ENCODE data around the gene CPN2.

CPN2 gene

DNA sequence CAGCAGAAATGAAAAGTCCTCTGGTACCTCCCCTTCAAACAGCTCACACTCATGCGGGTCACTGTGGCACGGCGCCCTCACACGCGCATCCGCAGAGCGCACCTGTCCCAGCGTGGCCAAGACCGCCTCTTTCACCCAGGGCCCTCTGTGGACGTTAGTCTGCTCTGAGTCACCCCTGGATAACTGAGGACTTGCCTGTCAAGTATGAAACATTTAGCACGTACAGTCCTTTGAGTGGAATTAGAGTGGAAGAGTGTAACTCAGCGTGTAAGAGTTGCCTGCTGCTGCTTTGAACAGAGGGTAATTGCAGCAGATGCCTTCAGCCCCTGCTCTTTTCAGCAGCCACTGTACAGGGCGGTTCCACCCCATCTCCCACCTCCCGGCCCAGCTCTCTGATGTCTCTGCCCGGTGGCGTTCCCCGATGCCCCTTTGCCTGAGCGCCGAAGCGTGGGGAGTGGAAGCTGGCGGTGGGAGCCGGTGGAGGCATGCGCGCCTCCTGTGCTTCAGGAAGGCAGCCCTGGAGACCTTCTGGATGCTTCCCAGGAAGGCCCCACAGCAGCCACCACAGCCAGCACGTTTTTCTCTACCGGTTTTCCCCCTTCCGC lies 23.0 kb downstream of the CPN2 start:
- DNase-seq (ENCODE audit: low spot score) = no peak

GRCh38 chr3:194327218-194328052 lies 23.7 kb downstream of the CPN2 start:
- no peak for DNase-seq (ENCODE audit: low spot score)

DNA sequence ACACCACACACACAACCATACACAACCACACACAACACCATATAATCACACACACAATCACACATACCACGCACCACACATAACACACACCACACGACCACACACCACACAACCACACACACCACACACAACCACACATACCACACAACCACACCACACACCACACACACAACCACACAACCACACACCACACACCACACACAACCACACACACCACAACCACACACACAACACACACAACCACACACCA lies 24.2 kb downstream of the CPN2 start:
- no peak for DNase-seq (ENCODE audit: low spot score)

- no peak for DNase-seq (ENCODE audit: low spot score)
Measured at GRCh38 chr3:194326192-194326967, 24.7 kb downstream of the CPN2 start.

GRCh38 chr3:194325424-194326153 lies 25.5 kb downstream of the CPN2 start:
- DNase-seq (ENCODE audit: low spot score) = no peak

DNA sequence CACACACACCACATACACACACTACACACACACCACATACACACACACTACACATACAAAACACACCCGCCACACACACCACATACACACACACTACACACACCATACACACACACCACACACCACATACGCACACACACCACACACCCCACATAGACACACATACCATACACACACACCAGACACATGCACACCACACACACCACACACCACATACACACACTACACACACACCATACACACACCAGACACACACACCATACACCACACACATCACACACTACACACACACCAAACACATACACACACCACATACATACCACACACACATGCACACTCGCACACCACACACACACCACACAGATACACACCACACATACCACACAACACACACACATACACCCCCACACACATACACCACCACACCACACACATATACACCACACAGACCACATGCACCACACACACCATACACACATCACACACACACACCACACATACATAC lies 26.3 kb downstream of the CPN2 start:
- DNase-seq (ENCODE audit: low spot score) = no peak

GRCh38 chr3:194323785-194324735 lies 27.1 kb downstream of the CPN2 start:
- DNase-seq (ENCODE audit: low spot score) = peak; percentile 25

- peak; percentile 75 for DNase-seq (ENCODE audit: low spot score)
Measured at GRCh38 chr3:194322678-194323211, 28.4 kb downstream of the CPN2 start.

DNA sequence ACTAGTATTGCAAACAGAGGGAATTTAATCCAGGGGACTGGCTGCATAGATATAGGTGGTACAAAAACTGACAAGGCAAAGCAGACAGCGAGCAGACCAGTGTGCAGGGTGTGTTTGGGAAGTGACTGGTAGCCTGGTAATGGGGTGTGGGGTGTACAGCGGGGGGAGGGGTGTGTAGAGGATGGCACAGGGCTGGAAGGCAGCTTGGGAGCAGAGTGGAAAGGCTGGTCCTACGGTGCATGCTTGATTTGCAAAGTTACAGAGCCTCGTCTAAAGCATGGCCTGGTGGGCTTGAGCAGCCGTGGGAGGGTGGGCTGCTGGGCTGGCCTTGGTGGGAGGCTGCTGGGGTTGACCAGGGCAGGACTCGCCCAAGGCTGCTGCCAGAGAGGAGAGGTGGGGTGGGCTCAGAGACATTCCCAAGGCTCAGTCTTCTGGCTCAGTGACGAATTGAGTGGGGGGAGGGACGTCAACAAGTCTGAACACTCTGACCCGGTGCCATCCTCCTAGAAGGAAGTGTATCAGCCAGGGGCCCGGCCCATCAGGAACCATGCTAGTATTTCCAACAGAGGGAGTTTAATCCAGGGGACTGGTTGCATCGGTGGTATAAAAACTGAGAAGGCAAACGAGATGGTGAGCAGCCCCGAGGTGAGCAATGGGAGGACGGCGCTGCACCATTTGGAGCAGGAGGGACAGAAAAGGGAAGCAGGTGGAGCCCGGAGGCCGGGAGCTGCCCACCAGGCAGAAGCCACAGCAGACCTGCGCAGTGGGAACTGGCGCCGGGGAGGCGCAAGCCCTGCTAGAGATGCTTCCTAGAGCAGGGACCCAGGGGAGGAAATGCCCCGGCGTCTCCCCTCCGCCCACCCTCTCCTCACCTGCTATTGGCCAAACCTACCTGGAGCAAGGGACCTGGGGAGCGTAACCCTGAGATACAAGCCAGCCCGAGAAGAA lies 29.2 kb downstream of the CPN2 start:
- DNase-seq (ENCODE audit: low spot score) = no peak

GRCh38 chr3:194320744-194321243 lies 30.3 kb downstream of the CPN2 start:
- DNase-seq (ENCODE audit: low spot score) = no peak

GRCh38 chr3:194320100-194320499 lies 31.0 kb downstream of the CPN2 start:
- no peak for DNase-seq (ENCODE audit: low spot score)

- DNase-seq (ENCODE audit: low spot score) = no peak
Measured at GRCh38 chr3:194318511-194319161, 32.5 kb downstream of the CPN2 start.

DNA sequence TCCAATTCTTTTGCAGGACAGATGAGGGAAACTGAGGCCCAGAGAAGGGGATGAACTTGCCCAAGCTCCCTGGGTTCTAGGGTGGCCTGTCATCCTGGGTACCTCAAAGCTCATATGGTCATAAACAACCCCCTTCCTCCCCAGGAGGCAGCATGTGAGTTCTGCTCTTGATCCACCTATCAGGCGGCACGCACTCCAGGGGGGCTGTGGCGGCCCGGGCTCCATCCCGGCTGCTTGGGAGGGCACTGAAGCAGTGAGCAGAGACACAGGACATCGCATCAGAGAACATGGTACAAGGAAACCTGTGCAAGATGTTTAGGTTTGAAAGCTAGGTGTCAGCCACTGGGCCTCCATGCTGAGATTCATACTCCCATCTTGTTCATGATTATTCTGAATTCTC lies 34.2 kb downstream of the CPN2 start:
- no peak for DNase-seq (ENCODE audit: low spot score)

DNA sequence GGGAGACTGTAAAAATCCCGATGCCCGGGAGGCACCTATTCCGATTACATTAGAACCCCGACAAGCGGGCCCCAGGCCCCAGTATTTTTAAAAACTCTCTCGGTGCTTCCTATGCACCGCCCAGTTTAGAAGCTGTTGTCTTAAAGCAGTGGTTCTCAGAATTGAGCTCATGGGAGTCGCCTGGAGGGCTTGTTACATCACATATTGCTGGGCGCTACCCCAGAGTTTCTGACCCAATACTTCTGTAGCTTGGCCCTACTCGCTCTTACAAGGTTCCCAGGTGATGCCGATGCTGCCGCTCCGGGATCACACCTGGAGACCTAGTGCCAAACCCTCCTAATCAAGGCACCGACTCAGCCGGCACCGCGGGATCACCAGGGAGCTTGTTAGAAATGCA lies 35.2 kb downstream of the CPN2 start:
- no peak for DNase-seq (ENCODE audit: low spot score)

DNA sequence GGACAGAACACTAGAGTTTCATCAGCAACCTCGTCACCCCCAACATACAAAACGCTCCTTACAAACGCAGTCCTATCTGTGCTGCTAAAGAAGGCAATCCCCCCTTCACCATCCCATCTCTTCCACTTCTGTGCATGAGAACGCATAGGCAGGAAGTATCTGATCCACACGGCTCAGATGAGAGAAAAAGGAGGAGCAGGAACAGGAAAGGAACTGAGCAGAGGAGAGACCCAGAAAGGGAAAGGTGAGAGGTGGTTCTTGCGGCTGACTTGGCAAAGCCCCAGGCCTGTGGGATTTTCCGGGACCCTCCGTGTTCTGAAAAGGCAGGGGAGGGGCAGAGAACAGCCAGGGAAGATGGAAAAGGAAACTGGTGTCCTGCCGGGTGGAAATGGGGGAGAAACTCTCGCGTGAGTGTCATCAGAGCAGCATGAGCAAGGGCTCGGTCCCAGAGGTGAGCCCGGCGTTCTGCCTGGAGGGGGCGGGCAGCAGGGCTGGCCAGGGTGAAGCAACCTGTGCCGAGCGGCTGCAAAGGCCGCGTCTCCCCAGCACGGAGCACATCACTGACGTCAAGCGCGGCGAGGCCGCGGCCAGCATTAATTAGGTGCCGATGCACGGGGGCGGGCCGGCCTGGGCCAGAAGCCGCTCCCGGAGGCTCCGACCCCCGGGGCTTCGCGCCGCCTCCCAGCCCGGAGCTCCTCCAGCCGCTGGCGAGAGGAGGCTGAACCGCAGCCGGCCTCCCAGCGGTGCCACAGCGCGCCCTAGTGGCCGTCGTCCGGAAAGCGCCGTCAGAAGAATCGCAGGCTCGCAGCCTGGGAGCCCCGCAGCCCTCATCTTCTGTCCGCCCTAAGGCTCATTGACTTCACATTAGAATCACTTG lies 35.8 kb downstream of the CPN2 start:
- DNase-seq (ENCODE audit: low spot score) = peak; percentile 74

DNA sequence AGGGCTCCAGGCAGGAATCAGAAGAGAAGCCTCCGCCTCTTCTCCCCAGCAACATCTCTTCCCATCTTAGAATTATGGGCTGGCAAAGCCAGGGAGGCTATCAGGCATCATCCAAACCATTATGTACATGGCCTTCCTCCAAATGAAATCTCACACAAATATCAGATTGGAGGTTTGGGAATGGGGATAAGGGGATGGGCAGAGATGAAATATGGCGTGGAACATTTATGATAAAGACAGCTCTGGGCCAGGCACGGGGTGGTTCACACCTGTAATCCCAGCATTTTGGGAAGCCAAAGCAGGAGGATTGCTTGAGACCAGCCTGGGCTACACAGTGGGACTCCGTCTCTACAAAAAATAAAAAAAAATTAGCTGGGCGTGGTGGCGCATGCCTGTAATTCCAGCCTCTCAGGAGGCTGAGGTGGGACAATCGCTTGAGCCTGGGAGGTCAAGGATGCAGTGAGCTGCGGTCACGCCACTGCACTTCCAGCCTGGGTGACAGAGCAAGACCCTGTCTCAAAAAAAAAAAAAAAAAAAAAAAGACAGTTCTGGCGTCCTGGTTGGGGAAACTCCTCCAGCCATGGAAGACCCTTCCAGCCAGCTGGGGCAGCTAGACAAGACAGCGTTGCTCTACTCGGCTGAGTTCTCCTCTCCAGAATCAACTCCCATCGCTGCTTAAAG lies 36.6 kb downstream of the CPN2 start:
- no peak for DNase-seq (ENCODE audit: low spot score)

All from hematopoietic multipotent progenitor cell treated with erythropoietin and hydrocortisone succinate and interleukin-3 and kit ligand, for 15 days (in vitro differentiated cells).